ENCODE results near the gene GAN.

The GAN gene

GRCh38 chr16:81353895-81354294, 39.1 kb downstream of the GAN start:
- DNase-seq (ENCODE audit: low read depth): no peak

GRCh38 chr16:81357711-81358260, 43.0 kb downstream of the GAN start:
- no peak for DNase-seq (ENCODE audit: low read depth)

GRCh38 chr16:81358860-81359259, 44.1 kb downstream of the GAN start:
- DNase-seq (ENCODE audit: low read depth): no peak

- DNase-seq (ENCODE audit: low read depth): no peak
These were observed 45.4 kb downstream of the GAN start for GRCh38 chr16:81360135-81360534.

- DNase-seq (ENCODE audit: low read depth): no peak
These were observed 51.0 kb downstream of the GAN start for GRCh38 chr16:81365731-81366130.

GRCh38 chr16:81366316-81366932, 51.7 kb downstream of the GAN start:
- no peak for DNase-seq (ENCODE audit: low read depth)

- no peak for DNase-seq (ENCODE audit: low read depth)
These were observed 53.1 kb downstream of the GAN start for GRCh38 chr16:81367821-81368220.

GRCh38 chr16:81369888-81370504, 55.2 kb downstream of the GAN start:
- no peak for DNase-seq (ENCODE audit: low read depth)

GRCh38 chr16:81371106-81371505, 56.3 kb downstream of the GAN start:
- no peak for DNase-seq (ENCODE audit: low read depth)

- no peak for DNase-seq (ENCODE audit: low read depth)
These were observed 59.8 kb downstream of the GAN start for GRCh38 chr16:81374550-81374949.

- no peak for DNase-seq (ENCODE audit: low read depth)
These were observed 62.1 kb downstream of the GAN start for GRCh38 chr16:81376880-81377279.

GRCh38 chr16:81378049-81378448, 63.3 kb downstream of the GAN start:
- DNase-seq (ENCODE audit: low read depth): no peak

GRCh38 chr16:81380932-81381331, 66.2 kb downstream of the GAN start:
- DNase-seq (ENCODE audit: low read depth): no peak

- no peak for DNase-seq (ENCODE audit: low read depth)
These were observed 69.2 kb downstream of the GAN start for GRCh38 chr16:81384006-81384405.

GRCh38 chr16:81385031-81385756, 70.4 kb downstream of the GAN start:
- no peak for DNase-seq (ENCODE audit: low read depth)

GRCh38 chr16:81388357-81388756, 73.6 kb downstream of the GAN start:
- no peak for DNase-seq (ENCODE audit: low read depth)

GRCh38 chr16:81390840-81391239, 76.1 kb downstream of the GAN start:
- no peak for DNase-seq (ENCODE audit: low read depth)

- no peak for DNase-seq (ENCODE audit: low read depth)
These were observed 77.2 kb downstream of the GAN start for GRCh38 chr16:81392011-81392410.

- DNase-seq (ENCODE audit: low read depth): no peak
These were observed 79.7 kb downstream of the GAN start for GRCh38 chr16:81394416-81394815.

GRCh38 chr16:81394966-81395655, 80.3 kb downstream of the GAN start:
- DNase-seq (ENCODE audit: low read depth): no peak

GRCh38 chr16:81397058-81397878, 82.5 kb downstream of the GAN start:
- no peak for DNase-seq (ENCODE audit: low read depth)
